HL-60 (cell line): ENCODE results near the gene PCNX2.

Experiments
- DNase-seq, 2 experiments: peaks; one replicate each; pipeline ENCODE4 v3.0.0-alpha.2; 2010 to 2020; ENCODE audit warnings: low read depth in 1 of 2, low spot score in 1 of 2
- H3K27ac ChIP-seq: fragments of 250-450 bp; sonication (Bioruptor Pico); replicated peaks from 2 replicates; pipeline ENCODE4 v1.5.1; 2020; ENCODE audit warnings: mild to moderate bottlenecking, moderate library complexity
- H3K27me3 ChIP-seq: fragments of 250-450 bp; sonication (Bioruptor Pico); 2 replicates; pipeline ENCODE4 v1.5.1; 2021; ENCODE audit warnings: mild to moderate bottlenecking, moderate library complexity; ENCODE audit not compliant: insufficient read depth, poor library complexity, severe bottlenecking
- H3K4me3 ChIP-seq: replicated peaks from 2 replicates; pipeline ENCODE4 v1.5.1; 2011; ENCODE audit warnings: mild to moderate bottlenecking, control low read depth, low read length; ENCODE audit not compliant: insufficient read depth
- CTCF ChIP-seq: IDR thresholded peaks from one replicate; pipeline ENCODE4 v1.5.1; 2011; ENCODE audit warnings: low read length, control low read depth, inconsistent platforms; ENCODE audit not compliant: insufficient read depth
- GABPA ChIP-seq: IDR thresholded peaks from 2 replicates; pipeline ENCODE4 v1.6.1; 2012; ENCODE audit warnings: low read depth
- POLR2AphosphoS5 ChIP-seq: IDR thresholded peaks from 2 replicates; pipeline ENCODE4 v1.6.1; 2012; ENCODE audit warnings: low read depth
- REST ChIP-seq: IDR thresholded peaks from 2 replicates; pipeline ENCODE4 v1.6.1; 2012; ENCODE audit warnings: low read depth; ENCODE audit not compliant: insufficient replicate concordance
- SPI1 ChIP-seq: IDR thresholded peaks from 2 replicates; pipeline ENCODE4 v1.6.1; 2012; ENCODE audit warnings: low read depth, mild to moderate bottlenecking, borderline replicate concordance

Gene PCNX2

GRCh38 chr1:233233508-233234040, 62.0 kb downstream of the PCNX2 start:
- Histone ChIP-seq H3K27me3 (no peaks in the 10 kb centered on the region), H3K4me3 (no peak overlapping the region), H3K27ac (no peak overlapping the region)
- no peak for DNase-seq
- TF ChIP-seq SPI1 (no peak), POLR2AphosphoS5 (no peak), CTCF (no peak), REST (no peak), GABPA (no peak)

GRCh38 chr1:233230011-233230410, 65.5 kb downstream of the PCNX2 start:
- H3K27me3 ChIP-seq, result no peaks in the 10 kb centered on the region
- DNase-seq, result no peak
- no peak for TF ChIP-seq REST
- no peak for TF ChIP-seq GABPA
- TF ChIP-seq CTCF, result no peak
- no peak for TF ChIP-seq SPI1
- TF ChIP-seq POLR2AphosphoS5, result no peak
- no peak overlapping the region for H3K27ac ChIP-seq
- no peak overlapping the region for H3K4me3 ChIP-seq

GRCh38 chr1:233229288-233229687, 66.2 kb downstream of the PCNX2 start:
- no peak for TF ChIP-seq SPI1
- TF ChIP-seq CTCF, result no peak
- no peak for TF ChIP-seq POLR2AphosphoS5
- no peak for TF ChIP-seq GABPA
- no peak for TF ChIP-seq REST
- no peak for DNase-seq

More at GRCh38 chr1:233229288-233229687, 66.2 kb downstream of the PCNX2 start:
- Histone ChIP-seq H3K27ac (no peak overlapping the region), H3K27me3 (no peaks in the 10 kb centered on the region), H3K4me3 (no peak overlapping the region)
